OCI-M2 (cell line): ENCODE data around the gene USP8.

Source experiments
- DNase-seq: peaks from one replicate; lab custom pipeline; 2025; ENCODE audit not compliant: unreplicated experiment; lab: John Stamatoyannopoulos, UW

Gene USP8

DNA sequence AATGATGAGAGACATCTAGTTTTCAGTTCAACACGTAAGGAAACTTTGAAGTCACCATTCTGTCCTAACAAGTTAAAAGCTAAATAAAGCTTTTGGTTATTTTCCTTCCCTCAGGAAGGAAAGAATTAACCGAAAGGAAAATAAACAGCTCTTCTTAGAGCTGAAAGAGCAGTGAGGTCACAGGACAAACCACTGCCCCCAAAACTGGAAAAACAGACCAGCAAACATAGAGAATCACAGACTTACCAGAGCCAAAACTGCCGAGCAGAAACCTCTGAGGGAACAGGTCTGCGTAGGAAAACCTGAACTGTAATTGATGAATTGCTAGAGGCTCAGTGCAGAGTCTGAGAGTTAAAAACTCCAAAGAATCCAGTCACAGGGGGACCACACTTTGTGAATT, 107.6 kb downstream of the USP8 start:
- no peak for DNase-seq

DNA sequence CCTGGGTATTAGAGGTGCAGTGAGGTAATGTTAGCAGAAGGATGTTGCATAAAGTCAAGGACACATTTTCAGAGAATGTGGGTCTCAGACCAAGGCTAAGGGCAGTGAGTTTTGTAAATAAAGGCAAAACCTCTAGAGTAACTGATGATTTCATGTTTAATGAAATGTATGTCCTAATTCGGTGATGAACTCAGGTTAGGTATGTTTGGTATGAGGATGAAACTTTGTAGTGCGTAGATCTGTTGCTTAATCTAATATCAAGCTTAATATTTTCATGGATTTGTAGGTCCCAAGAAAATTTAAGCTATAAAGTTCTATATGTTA, 118.6 kb downstream of the USP8 start:
- no peak for DNase-seq

DNA sequence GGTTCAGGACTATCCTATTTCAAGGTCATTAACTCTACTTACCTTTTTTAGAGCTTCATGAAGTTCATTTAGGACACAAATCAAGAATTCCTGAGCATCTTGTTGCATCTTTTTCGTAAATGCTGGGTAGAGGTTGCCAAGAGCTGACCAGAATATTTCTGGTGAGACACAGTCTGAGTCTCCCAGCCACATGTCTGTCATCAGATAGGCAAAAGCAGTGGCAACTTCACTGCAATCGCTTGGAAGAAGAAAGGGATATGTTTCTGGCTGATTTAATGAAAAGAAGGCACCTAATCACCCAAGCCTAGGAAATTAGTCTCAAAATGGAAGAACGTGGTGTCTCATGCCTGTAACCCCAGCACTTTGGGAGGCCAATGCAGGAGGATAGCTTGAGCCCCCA, 119.4 kb downstream of the USP8 start:
- DNase-seq: no peak

DNA sequence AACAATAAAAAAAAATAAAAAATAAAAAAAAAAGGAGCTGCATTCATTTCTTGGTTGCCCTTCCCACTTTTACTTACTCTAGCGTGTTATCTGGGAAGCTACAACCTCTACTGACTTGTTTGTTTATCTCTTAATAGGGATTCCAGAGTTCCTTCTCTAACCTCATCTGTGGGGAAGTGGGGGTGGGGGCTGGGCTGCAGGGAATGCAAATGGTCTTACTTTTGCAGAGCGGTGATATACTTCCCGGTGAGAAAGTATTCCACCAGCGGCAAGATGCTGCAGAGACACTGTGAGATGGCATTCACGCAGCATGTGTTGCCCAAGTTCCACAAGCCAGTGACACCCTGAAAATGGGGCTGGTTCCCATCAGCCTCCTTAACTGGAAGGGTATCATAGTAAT, 120.2 kb downstream of the USP8 start:
- DNase-seq: no peak

DNA sequence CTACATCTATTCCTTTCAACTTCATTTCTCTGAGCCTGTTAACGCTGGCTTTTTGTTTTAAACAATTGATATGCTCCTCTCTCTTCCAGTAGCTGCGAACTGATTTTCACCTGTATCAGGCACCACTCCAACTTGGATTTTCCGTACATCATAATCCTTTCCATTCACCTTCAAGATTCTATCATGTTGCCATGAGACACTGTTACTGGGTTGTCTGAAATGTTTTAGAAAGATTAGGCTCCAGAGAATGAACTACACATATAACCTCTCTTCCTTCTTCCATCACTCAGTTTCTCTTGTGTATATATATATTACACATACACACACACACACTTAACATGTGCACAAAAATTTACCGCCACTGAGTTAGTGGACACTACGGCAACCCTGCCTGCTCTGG, 122.4 kb downstream of the USP8 start, which contains the start of gene USP50:
Gene USP50, minus strand, starts transcription at position 101 of the 400 bp plus-strand sequence. CDS start 141 bp downstream, outside the sequence.
- no peak for DNase-seq

DNA sequence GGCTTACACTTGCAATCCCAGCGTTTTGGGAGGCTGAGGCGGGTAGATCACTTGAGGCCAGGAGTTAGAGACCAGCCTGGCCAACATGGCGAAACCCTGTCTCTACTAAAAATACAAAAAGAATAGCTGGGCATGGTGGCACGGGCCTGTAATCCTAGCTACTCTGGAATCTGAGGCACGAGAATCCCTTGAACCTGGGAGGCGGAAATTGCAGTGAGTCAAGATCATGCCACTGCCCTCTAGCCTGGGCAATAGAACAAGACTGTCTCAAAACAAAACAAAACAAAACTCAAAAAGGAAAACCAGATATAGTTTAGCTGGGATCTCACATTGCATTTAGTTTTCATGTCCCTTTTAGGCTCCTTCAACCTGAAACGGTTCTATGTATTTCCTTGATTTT, 125.1 kb downstream of the USP8 start:
- no peak for DNase-seq

DNA sequence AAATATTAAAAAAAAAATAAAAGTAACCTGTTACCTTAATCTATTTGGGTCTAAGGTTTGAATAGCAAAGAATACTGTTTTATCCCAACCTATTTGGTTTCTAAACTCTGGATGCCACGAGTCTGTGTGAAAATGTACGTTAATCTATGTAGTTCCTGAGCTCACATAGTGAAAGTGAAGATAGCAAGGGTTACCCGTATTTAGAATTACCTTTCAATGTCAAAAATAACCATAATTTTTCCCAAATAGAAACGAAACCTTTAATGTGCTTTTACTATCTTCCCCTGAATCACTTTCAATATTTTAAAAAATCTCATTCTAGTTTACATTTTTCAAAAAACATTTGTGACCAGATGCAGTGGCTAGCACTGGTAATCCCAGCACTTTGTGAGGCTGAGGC, 128.0 kb downstream of the USP8 start:
- DNase-seq: no peak

DNA sequence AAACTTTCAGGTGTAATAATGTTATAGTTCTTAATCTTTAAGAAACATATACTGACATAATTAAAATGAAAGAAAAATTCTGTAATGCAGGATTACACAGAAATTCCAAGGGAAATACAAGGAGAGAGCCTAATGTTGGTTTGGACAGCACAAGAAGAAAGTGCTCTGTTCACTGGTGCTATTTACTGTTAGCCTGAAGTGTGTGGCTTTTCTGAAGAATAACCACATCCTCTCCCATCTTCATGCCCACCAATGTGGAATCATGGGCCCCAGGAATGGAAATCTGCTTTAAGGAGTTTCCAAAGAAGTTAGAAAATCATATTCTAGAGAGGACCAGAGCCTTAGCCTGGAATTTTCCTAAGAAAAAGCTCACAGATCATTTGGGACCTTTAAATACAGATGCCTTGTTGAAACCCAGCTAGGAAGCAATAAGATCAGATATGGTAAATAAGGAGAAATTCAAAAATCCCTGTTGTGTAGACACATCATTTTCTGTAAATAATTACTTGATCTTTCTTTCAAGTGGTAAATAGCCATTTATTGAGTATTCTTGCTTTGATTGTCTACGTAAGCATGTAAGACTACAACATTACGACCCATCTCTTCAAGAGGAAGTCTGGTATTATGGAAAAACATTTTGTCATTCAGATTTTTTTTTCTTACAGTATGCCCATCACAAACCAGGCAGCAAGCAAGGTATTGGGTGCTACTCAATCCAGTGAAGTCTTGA, 132.6 kb downstream of the USP8 start:
- DNase-seq: no peak

DNA sequence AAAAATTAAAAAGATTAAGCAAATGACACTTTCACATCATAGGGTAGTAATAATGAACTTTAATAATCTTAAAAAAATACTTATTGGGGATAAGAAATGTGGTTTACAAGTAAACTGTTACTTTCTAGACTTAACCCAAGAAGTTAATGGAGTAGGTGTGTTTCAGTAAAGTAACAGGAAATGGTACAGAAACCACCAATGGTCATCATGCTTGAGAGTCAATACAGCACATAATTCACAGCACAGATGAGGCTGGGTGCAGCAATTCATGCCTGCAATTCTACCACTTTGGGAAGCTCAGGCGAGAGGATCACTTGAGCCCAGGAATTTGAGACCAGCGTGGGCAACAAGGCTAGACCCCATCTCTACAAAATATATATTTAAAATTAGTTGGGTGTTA, 133.8 kb downstream of the USP8 start:
- DNase-seq: no peak

DNA sequence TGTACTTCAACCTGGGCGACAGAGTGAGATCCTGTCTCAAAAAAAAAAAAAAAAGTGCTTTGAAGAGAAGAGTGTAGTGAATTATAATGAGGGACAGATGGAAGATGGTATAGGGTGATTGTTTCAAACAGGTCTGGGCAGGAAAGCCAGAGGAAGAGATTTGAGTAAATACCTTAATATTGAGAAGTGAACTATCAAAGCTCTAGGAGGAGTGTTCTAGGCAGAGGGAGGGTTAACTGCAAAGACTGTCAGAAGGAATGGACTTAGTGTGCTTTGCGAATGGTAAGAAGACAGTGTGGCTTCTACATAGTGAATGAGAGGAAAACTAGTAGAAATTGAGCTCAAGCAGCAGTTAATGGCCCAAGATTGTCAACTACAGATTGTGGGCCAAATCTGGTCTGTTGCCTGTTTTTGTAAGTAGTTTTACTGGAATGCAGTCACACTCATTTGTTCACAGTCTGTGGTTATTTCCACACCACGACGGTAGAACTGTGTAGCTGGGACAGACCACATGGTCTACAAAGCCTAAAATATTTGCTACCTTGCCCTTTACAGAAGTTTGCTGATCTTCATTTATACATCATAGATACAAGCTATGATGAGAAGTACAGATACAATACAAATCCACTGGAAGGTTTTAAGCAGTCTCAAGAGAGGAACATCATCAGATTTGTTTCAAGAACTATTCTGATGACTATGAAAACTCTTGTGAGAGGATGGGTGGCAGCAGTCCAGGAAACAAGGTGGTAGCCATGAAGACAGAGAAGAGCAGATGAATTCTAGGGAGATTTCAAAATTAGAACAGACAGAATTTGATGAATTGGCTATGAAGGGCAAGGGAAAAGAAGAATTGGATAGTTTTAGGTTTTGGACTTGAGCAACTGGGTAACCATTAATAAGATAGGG, 138.8 kb downstream of the USP8 start:
- no peak for DNase-seq

DNA sequence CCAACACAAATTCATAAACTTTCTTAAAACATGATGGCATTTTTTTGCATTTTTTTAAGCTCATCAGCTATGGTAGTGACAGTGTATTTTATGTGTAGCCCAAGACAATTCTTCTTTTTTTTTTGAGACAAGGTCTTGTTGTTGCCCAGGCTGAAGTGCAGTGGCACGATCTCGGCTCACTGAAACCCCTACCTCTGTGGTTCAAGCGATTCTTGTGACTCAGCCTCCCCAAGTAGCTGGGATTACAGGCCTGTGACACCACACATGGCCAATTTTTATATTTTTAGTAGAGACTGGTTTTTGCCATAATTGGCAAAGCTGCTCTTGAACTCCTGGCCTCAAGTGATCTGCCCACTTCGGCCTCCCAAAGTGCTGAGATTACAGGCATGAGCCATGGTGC, 139.6 kb downstream of the USP8 start:
- DNase-seq: no peak
